ENCODE data around the gene C19orf47. TPM values are rescaled to one million over a fixed set of nuclear protein-coding genes. Genes with fewer than 3 reads are reported as not detected.

C19orf47 gene
- polyA plus RNA-seq, 3 donors, result 7.6 to 10.2 (median 8.0) TPM

- no peak overlapping the region for H3K4me3 ChIP-seq (replicated peaks in 1 of 3; ENCODE audit: low read depth in 2 of 3, low read length in 3 of 3)
- peaks cover 8 to 10% of the 10 kb centered on the region in 2 donors for H3K36me3 Mint-ChIP-seq
- peaks cover 0 to 17% of the 10 kb centered on the region in 2 donors for H3K36me3 ChIP-seq (replicated peaks in 1 of 2; ENCODE audit: control insufficient read depth in 1 of 2, insufficient read depth in 2 of 2, low read length in 2 of 2)
- peaks cover 16 to 31% of the 10 kb centered on the region in 2 donors for H3K4me1 ChIP-seq (ENCODE audit: control insufficient read depth in 1 of 2, insufficient read depth in 2 of 2, low read length in 2 of 2)
- H3K79me2 ChIP-seq (ENCODE audit: insufficient read depth, low read length), result peaks cover 97% of the 10 kb centered on the region
- 51% methylated on average over 9 of the region's 17 CpGs for WGBS (ENCODE audit: insufficient coverage)
- no peaks in the 10 kb centered on the region for H3K27me3 ChIP-seq (ENCODE audit: control insufficient read depth in 2 of 2, insufficient read depth in 2 of 2, low read length in 2 of 2)
- peak overlapping the region; percentile 15 for H3K9ac ChIP-seq (ENCODE audit: insufficient read depth, low read length, poor library complexity, severe bottlenecking)
- peak overlapping the region in 1 of 2 donors; percentile 41 for H3K27ac ChIP-seq (ENCODE audit: low read depth in 1 of 2, low read length in 2 of 2)
- H3K9me3 ChIP-seq (replicated peaks in 1 of 2; ENCODE audit: control insufficient read depth in 1 of 2, insufficient read depth in 1 of 2, low read length in 2 of 2), result no peaks in the 10 kb centered on the region
- intact Hi-C loops (cut with micrococcal nuclease), result loop anchor here in 1 of 2 donors (10.0 kb wide), 1 partner anchor 145 kb away; no protein-coding TSS in a partner anchor
- peaks cover 53% of the 10 kb centered on the region for H3K4me1 Mint-ChIP-seq
- TF ChIP-seq CTCF (IDR thresholded peaks at IDR 0.05), result no peak
- no peaks in the 10 kb centered on the region for H3K27me3 Mint-ChIP-seq (ENCODE audit: low read depth in 3 of 3)
- no peak overlapping the region for H3K4me3 Mint-ChIP-seq
- H3K27ac Mint-ChIP-seq, result peak overlapping the region in 4 of 7 donors; percentile 0 to 87 (median 61)
- peaks cover 85% of the 10 kb centered on the region for H4K20me1 ChIP-seq (ENCODE audit: insufficient read depth, low read length)
- H2AFZ ChIP-seq (ENCODE audit: insufficient read depth, low read depth, low read length, poor library complexity, severe bottlenecking), result no peak overlapping the region
- H3K4me2 ChIP-seq (replicated peaks; ENCODE audit: extremely low read depth, low read length, poor library complexity, severe bottlenecking), result no peak overlapping the region
- H3K9me3 Mint-ChIP-seq, result no peaks in the 10 kb centered on the region
- no peak for DNase-seq
Measured at GRCh38 chr19:40279761-40280607, 68.2 kb downstream of the C19orf47 start.

- intact Hi-C loops (cut with micrococcal nuclease), result no loop called here
- Histone ChIP-seq H3K4me2 (replicated peaks; ENCODE audit: extremely low read depth, low read length, poor library complexity, severe bottlenecking) (no peak overlapping the region), H3K9me3 (replicated peaks in 1 of 2; ENCODE audit: control insufficient read depth in 1 of 2, insufficient read depth in 1 of 2, low read length in 2 of 2) (no peaks in the 10 kb centered on the region), H3K27me3 (ENCODE audit: control insufficient read depth in 2 of 2, insufficient read depth in 2 of 2, low read length in 2 of 2) (no peaks in the 10 kb centered on the region), H3K79me2 (ENCODE audit: insufficient read depth, low read length) (peaks cover 97% of the 10 kb centered on the region), H3K4me1 (ENCODE audit: control insufficient read depth in 1 of 2, insufficient read depth in 2 of 2, low read length in 2 of 2) (peaks cover 18 to 35% of the 10 kb centered on the region in 2 donors), H3K4me3 (replicated peaks in 1 of 3; ENCODE audit: low read depth in 2 of 3, low read length in 3 of 3) (no peak overlapping the region), H4K20me1 (ENCODE audit: insufficient read depth, low read length) (peaks cover 94% of the 10 kb centered on the region), H3K36me3 (replicated peaks in 1 of 2; ENCODE audit: control insufficient read depth in 1 of 2, insufficient read depth in 2 of 2, low read length in 2 of 2) (peaks cover 0 to 17% of the 10 kb centered on the region in 2 donors), H3K9ac (ENCODE audit: insufficient read depth, low read length, poor library complexity, severe bottlenecking) (no peak overlapping the region), H2AFZ (ENCODE audit: insufficient read depth, low read depth, low read length, poor library complexity, severe bottlenecking) (no peak overlapping the region), H3K27ac (ENCODE audit: low read depth in 1 of 2, low read length in 2 of 2) (peak overlapping the region in 1 of 2 donors; percentile 41)
- Mint-ChIP-seq H3K27ac (peak overlapping the region in 2 of 7 donors; percentile 42 to 70), H3K4me1 (peaks cover 57% of the 10 kb centered on the region), H3K27me3 (ENCODE audit: low read depth in 3 of 3) (no peaks in the 10 kb centered on the region), H3K36me3 (peaks cover 8 to 10% of the 10 kb centered on the region in 2 donors), H3K9me3 (no peaks in the 10 kb centered on the region), H3K4me3 (no peak overlapping the region)
- DNase-seq, result no peak
- no peak for TF ChIP-seq CTCF (IDR thresholded peaks at IDR 0.05)
- WGBS (ENCODE audit: insufficient coverage), result 64% methylated on average over 8 of the region's 15 CpGs
Measured at GRCh38 chr19:40279120-40279551, 69.1 kb downstream of the C19orf47 start.

All from CD14-positive monocyte (primary cell).